Smooth muscle cell (in vitro differentiated cells): Measurements from ENCODE around the gene WNK2. TPM values are rescaled to one million over a fixed set of nuclear protein-coding genes. Genes with fewer than 3 reads are reported as not detected.

Experiments
- DNase-seq: peaks from one replicate; lab custom pipeline; 2025; ENCODE audit not compliant: unreplicated experiment; lab: John Stamatoyannopoulos, UW
- H2AFZ ChIP-seq: fragments of 200-600 bp; sonication (generic); 2 replicates; pipeline ENCODE4 v1.6.0; 2016; ENCODE audit warnings: antibody characterized with exemption, low read depth, mild to moderate bottlenecking
- H3F3A ChIP-seq: fragments of 200-600 bp; sonication (generic); 2 replicates; pipeline ENCODE4 v1.6.0; 2017; ENCODE audit warnings: antibody characterized with exemption, low read depth
- H3K27ac ChIP-seq: fragments of 200-600 bp; sonication (generic); 2 replicates; pipeline ENCODE4 v1.5.1; 2016; ENCODE audit warnings: low read depth, mild to moderate bottlenecking
- H3K27me3 ChIP-seq: fragments of 200-600 bp; sonication (generic); 2 replicates; pipeline ENCODE4 v1.6.1; 2016; ENCODE audit warnings: low read depth, mild to moderate bottlenecking
- H3K36me3 ChIP-seq: fragments of 200-600 bp; sonication (generic); 2 replicates; pipeline ENCODE4 v1.5.1; 2016; ENCODE audit warnings: low read depth
- H3K4me1 ChIP-seq: fragments of 200-600 bp; sonication (generic); 2 replicates; pipeline ENCODE4 v1.5.1; 2016; ENCODE audit warnings: low read depth
- H3K4me2 ChIP-seq: fragments of 200-600 bp; sonication (generic); 2 replicates; pipeline ENCODE4 v1.6.0; 2016; ENCODE audit warnings: mild to moderate bottlenecking
- H3K4me3 ChIP-seq: fragments of 200-600 bp; sonication (generic); 2 replicates; pipeline ENCODE4 v1.5.1; 2016; ENCODE audit warnings: mild to moderate bottlenecking
- H3K79me2 ChIP-seq: fragments of 200-600 bp; sonication (generic); 2 replicates; pipeline ENCODE4 v1.6.0; 2016; ENCODE audit warnings: low read depth, mild to moderate bottlenecking
- H3K9ac ChIP-seq: fragments of 200-600 bp; sonication (generic); 2 replicates; pipeline ENCODE4 v1.6.0; 2016; ENCODE audit warnings: low read depth
- H3K9me3 ChIP-seq: fragments of 200-600 bp; sonication (generic); replicated peaks from 2 replicates; pipeline ENCODE4 v1.5.1; 2016; ENCODE audit warnings: low read depth
- H4K20me1 ChIP-seq: fragments of 200-600 bp; sonication (generic); 2 replicates; pipeline ENCODE4 v1.6.0; 2016; ENCODE audit warnings: low read depth
- CTCF ChIP-seq: fragments of 200-600 bp; sonication (generic); IDR thresholded peaks from 2 replicates; pipeline ENCODE4 v1.5.1; 2017; ENCODE audit warnings: borderline replicate concordance, mild to moderate bottlenecking, antibody characterized with exemption; ENCODE audit not compliant: insufficient read depth, poor library complexity, severe bottlenecking
- WGBS: methylation state at CpG from one replicate; pipeline ENCODE4 v1.1.7; 2016; ENCODE audit warnings: low lambda C conversion rate; 5-methylcytosine and 5-hydroxymethylcytosine counted together
- polyA plus RNA-seq: library from polyadenylated mRNA; unstranded; fragments of >200 nt; fragmentation: Nextera tagmentation; extraction: Ambion mirVana; gene quantifications from 2 replicates; pipeline ENCODE4 v1.2.1, GENCODE V29; 2016
- total RNA-seq: library from RNA; depleted of rRNA; stranded (reverse); fragments of >200 nt; gene quantifications from 2 replicates; pipeline ENCODE4 v1.2.3, GENCODE V29; 2014

WNK2 gene
- total and polyA plus RNA-seq, 2 experiments from 2014 or later: 0.27 to 0.31 TPM

- H3K79me2 ChIP-seq: no peaks in the 10 kb centered on the region
- no peak overlapping the region for H3K27ac ChIP-seq
- no peak overlapping the region for H2AFZ ChIP-seq
- no peaks in the 10 kb centered on the region for H3F3A ChIP-seq
- H3K9ac ChIP-seq: no peak overlapping the region
- no peak overlapping the region for H3K4me3 ChIP-seq
- H4K20me1 ChIP-seq: no peaks in the 10 kb centered on the region
- H3K27me3 ChIP-seq: no peaks in the 10 kb centered on the region
- no peak for TF ChIP-seq CTCF
- H3K36me3 ChIP-seq: no peaks in the 10 kb centered on the region
- no peaks in the 10 kb centered on the region for H3K9me3 ChIP-seq
- no peak overlapping the region for H3K4me2 ChIP-seq
- WGBS: 92% methylated on average over 8 of the region's 9 CpGs
- DNase-seq: no peak
- no peaks in the 10 kb centered on the region for H3K4me1 ChIP-seq
These were observed 134.5 kb downstream of the WNK2 start for GRCh38 chr9:93318480-93318879.

DNA sequence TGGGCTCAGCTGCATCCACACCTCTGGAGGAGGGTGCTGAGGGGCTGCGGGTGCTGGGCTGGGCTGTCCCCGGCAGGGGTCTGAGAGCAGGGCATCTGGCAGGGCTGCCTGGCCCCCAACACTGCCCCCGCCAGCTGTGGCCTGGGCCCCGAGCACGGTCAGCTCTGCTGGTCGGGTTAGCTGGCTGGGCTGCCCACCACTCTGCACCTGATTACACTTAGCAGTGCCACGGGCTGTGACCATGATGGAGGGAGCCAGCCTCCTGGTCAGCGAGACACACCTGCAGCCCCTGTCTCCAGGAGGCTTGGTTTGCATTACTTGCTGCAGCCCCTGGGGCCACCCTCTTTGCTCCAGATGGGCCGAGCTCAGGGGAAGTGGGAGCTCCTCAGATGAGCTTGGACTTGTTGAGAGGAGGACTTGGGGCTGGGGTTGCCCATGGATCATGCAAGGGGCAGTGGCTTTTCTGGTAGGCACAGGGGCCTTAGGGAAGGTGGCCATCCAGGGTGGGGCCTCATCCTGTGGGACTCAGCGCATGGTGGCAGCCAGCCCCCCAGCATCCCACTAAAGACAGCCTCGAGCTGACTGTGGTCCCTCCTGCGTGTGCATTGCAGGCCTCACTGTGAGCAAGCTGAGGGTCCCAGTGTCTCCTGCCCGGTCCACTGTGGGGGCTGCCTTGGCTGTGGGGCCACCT lies 135.5 kb downstream of the WNK2 start:
- no peak for DNase-seq
- no peaks in the 10 kb centered on the region for H3K27me3 ChIP-seq
- no peaks in the 10 kb centered on the region for H3K9me3 ChIP-seq
- no peak overlapping the region for H2AFZ ChIP-seq
- no peak overlapping the region for H3K4me2 ChIP-seq
- H4K20me1 ChIP-seq: no peaks in the 10 kb centered on the region
- H3K36me3 ChIP-seq: no peaks in the 10 kb centered on the region
- no peak overlapping the region for H3K9ac ChIP-seq
- no peaks in the 10 kb centered on the region for H3F3A ChIP-seq
- H3K27ac ChIP-seq: no peak overlapping the region
- H3K4me3 ChIP-seq: no peak overlapping the region
- H3K79me2 ChIP-seq: no peaks in the 10 kb centered on the region
- 94% methylated on average over 13 of the region's 13 CpGs for WGBS
- no peaks in the 10 kb centered on the region for H3K4me1 ChIP-seq
- TF ChIP-seq CTCF: no peak

GRCh38 chr9:93319992-93320500 lies 136.1 kb downstream of the WNK2 start:
- Histone ChIP-seq H2AFZ (no peak overlapping the region), H3K27ac (no peak overlapping the region), H3K4me2 (no peak overlapping the region), H3K9me3 (no peaks in the 10 kb centered on the region), H3K9ac (no peak overlapping the region), H3K4me3 (no peak overlapping the region), H3K4me1 (no peaks in the 10 kb centered on the region), H3K79me2 (no peaks in the 10 kb centered on the region), H3K27me3 (no peaks in the 10 kb centered on the region), H4K20me1 (no peaks in the 10 kb centered on the region), H3K36me3 (no peaks in the 10 kb centered on the region), H3F3A (no peaks in the 10 kb centered on the region)
- TF ChIP-seq CTCF: no peak
- DNase-seq: no peak
- WGBS: 94% methylated on average over 19 of the region's 19 CpGs
